ENCODE data around the gene KCNQ5. TPM values are rescaled to one million over a fixed set of nuclear protein-coding genes. Genes with fewer than 3 reads are reported as not detected.

KCNQ5 gene
- total RNA-seq, 1 donor from 2014 or later: 1.2 TPM

DNA sequence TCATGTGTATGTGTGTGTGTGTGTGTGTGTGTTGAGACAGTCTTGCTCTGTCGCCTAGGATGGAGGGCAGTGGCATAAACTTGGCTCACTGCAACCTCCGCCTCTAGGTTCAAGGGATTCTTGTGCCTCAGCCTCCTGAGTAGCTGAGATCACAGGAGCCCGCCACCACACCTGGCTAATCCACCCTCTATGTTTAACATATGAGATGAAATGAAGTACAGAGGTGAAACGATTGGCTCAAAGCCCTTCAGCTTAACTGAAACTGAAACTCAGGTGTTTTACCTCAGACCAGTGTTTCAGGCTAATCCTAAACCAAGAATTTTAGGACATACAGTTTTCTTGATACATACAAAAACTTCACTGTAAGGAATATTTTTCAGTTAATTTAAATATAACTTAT, 167.3 kb downstream of the KCNQ5 start:
- no peaks in the 10 kb centered on the region for H3K27me3 Mint-ChIP-seq (ENCODE audit: low read depth)
- TF ChIP-seq, protein P1, sequence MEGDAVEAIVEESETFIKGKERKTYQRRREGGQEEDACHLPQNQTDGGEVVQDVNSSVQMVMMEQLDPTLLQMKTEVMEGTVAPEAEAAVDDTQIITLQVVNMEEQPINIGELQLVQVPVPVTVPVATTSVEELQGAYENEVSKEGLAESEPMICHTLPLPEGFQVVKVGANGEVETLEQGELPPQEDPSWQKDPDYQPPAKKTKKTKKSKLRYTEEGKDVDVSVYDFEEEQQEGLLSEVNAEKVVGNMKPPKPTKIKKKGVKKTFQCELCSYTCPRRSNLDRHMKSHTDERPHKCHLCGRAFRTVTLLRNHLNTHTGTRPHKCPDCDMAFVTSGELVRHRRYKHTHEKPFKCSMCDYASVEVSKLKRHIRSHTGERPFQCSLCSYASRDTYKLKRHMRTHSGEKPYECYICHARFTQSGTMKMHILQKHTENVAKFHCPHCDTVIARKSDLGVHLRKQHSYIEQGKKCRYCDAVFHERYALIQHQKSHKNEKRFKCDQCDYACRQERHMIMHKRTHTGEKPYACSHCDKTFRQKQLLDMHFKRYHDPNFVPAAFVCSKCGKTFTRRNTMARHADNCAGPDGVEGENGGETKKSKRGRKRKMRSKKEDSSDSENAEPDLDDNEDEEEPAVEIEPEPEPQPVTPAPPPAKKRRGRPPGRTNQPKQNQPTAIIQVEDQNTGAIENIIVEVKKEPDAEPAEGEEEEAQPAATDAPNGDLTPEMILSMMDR (conservative IDR thresholded peaks at IDR 0.05): no peak
- no peak for DNase-seq (ENCODE audit: low read depth, low spot score)
- no peaks in the 10 kb centered on the region for H3K9me3 Mint-ChIP-seq
- no peaks in the 10 kb centered on the region for H3K4me1 Mint-ChIP-seq
- no peaks in the 10 kb centered on the region for H3K36me3 Mint-ChIP-seq (ENCODE audit: low read depth)
- H3K27ac Mint-ChIP-seq (ENCODE audit: unreplicated experiment): no peak overlapping the region
- H3K4me3 Mint-ChIP-seq: no peak overlapping the region

DNA sequence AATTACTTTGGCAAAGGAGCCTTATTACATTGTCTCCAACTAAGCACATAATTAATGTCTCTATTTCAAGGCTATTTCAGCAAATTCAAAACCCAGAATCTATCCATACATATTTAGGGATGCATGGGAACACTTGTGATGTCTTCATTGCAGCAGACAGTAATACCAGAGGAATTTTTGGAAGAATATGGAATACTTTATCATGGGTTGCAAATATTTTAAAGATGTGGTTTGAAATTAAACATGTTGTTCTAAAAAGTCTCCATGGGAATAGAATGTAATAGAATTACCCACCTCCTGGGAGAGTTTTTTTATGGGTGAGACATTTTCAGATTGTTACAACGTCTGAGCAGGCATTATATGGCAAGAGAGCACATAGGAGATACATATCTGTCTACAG, 170.8 kb downstream of the KCNQ5 start:
- TF ChIP-seq, protein P1 (conservative IDR thresholded peaks at IDR 0.05): no peak
- Mint-ChIP-seq H3K4me1 (no peaks in the 10 kb centered on the region), H3K27me3 (ENCODE audit: low read depth) (no peaks in the 10 kb centered on the region), H3K36me3 (ENCODE audit: low read depth) (no peaks in the 10 kb centered on the region), H3K27ac (ENCODE audit: unreplicated experiment) (no peak overlapping the region), H3K9me3 (no peaks in the 10 kb centered on the region), H3K4me3 (no peak overlapping the region)
- DNase-seq (ENCODE audit: low read depth, low spot score): no peak

DNA sequence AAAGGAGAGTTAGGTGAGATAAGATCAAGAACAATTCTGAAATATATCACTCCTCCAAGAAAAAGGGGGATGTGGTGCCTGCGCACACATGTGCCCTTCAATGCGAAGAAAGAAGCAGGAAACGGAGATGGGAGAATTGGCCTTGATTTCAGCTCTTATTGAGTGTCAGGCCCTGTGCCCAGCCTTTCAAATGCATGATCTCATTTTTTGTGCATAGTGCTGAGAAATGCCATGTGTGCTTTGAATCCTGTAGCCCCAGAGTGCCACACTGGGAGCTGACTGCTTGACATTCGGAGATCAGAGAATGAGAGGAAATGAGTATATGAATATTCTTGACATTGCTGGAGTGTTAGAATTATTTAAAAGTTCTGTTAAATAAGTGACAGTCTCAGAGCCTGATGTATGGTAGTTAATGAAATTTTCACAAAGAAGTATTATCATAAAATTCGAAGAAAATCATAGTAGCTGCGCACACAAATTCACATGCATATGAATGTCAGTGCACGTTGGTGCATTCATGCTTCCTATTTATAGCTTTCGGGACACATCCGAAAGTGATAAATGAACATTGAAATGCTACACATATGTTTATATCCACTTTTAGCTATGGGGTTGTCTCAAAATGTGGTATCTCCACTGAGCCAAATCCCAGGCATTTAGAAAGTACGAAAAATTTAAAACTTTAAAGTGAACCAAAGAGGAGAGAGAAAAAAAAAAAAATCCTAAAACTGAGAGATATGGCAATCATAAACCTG, 172.0 kb downstream of the KCNQ5 start:
- Mint-ChIP-seq H3K36me3 (ENCODE audit: low read depth) (no peaks in the 10 kb centered on the region), H3K27ac (ENCODE audit: unreplicated experiment) (no peak overlapping the region), H3K4me1 (no peaks in the 10 kb centered on the region), H3K9me3 (no peaks in the 10 kb centered on the region), H3K4me3 (no peak overlapping the region), H3K27me3 (ENCODE audit: low read depth) (no peaks in the 10 kb centered on the region)
- TF ChIP-seq, protein P1 (conservative IDR thresholded peaks at IDR 0.05): no peak
- DNase-seq (ENCODE audit: low read depth, low spot score): no peak

DNA sequence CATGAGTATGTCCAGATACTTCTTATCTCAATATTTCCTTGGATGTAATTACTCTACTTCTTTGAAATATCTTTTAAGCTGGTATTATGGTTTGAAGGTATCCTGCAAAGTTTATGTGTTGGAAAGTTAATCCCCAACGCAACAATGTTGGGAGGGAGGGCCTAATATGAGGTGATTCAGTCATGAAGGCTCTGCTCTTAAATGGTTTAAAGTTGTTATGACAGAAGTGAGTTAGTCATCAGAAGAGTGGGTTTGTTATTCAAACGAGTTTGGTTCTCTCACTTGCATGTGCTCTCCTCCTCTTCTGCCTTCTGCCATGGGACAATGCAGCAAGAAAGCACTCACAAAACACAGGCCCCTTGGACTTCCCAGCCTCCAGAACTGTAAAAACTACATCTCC, 176.3 kb downstream of the KCNQ5 start:
- H3K4me3 Mint-ChIP-seq: no peak overlapping the region

DNA sequence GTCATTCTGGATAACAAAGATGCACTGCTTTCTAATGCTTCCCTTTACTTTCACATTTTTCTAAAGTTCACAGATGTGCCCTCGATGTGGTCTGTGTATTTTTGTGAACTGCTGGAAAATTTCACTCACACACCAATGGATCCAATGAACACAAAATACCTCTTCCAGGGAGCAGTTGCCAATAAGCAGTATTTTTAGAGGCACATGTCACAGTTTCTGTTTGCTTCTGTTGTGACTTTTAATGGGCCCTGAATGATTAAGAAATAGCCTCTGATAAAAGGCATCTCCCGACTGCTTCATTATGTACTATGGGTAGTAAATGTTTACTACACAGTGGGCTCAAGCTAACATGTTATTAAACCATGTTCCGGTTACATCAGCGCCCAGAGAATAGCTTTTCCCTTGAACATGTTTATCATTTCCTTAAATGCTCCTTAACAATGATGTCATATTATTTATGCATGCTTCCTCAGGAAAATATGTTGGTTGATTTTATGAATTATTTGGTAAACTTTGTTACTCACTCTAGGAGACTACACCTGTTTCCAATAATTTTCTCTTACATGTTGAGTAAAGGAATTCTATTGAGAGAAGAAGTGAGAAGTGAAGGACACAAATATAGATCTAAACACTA, 188.0 kb downstream of the KCNQ5 start:
- no peak for DNase-seq (ENCODE audit: low read depth, low spot score)
- no peaks in the 10 kb centered on the region for H3K36me3 Mint-ChIP-seq (ENCODE audit: low read depth)
- TF ChIP-seq, protein P1 (conservative IDR thresholded peaks at IDR 0.05): no peak
- no peak overlapping the region for H3K4me3 Mint-ChIP-seq
- H3K9me3 Mint-ChIP-seq: no peaks in the 10 kb centered on the region
- H3K4me1 Mint-ChIP-seq: peaks cover 9% of the 10 kb centered on the region
- no peak overlapping the region for H3K27ac Mint-ChIP-seq (ENCODE audit: unreplicated experiment)
- H3K27me3 Mint-ChIP-seq (ENCODE audit: low read depth): no peaks in the 10 kb centered on the region

More for the DNA sequence above, 176.3 kb downstream of the KCNQ5 start:
- H3K36me3 Mint-ChIP-seq (ENCODE audit: low read depth): no peaks in the 10 kb centered on the region
- no peaks in the 10 kb centered on the region for H3K4me1 Mint-ChIP-seq
- H3K9me3 Mint-ChIP-seq: no peaks in the 10 kb centered on the region
- TF ChIP-seq, protein P1 (conservative IDR thresholded peaks at IDR 0.05): no peak
- H3K27ac Mint-ChIP-seq (ENCODE audit: unreplicated experiment): no peak overlapping the region
- DNase-seq (ENCODE audit: low read depth, low spot score): no peak
- H3K27me3 Mint-ChIP-seq (ENCODE audit: low read depth): no peaks in the 10 kb centered on the region
